GM12878 (cell line): ENCODE measurements around the gene P2RX7.

Source experiments
- CTCF ChIP-seq, 3 experiments: IDR thresholded peaks in 2 of 3; conservative IDR thresholded peaks in 1 of 3; 2 replicates each; pipeline ENCODE4 v1.5.1; 2011; ENCODE audit warnings: low read depth in 3 of 3, low read length in 3 of 3, mild to moderate bottlenecking in 3 of 3, control low read depth in 2 of 3, moderate library complexity in 2 of 3, inconsistent platforms in 1 of 3, mixed read lengths in 1 of 3; ENCODE audit not compliant: control insufficient read depth in 2 of 3, insufficient read depth in 1 of 3; ENCODE audit errors: extremely low read depth in 1 of 3
- FOS ChIP-seq: IDR thresholded peaks from 3 replicates; pipeline ENCODE4 v1.6.1; 2011; ENCODE audit warnings: borderline replicate concordance; ENCODE audit not compliant: insufficient read length; ENCODE audit errors: extremely low read depth
- KDM1A ChIP-seq: fragments of 200-600 bp; sonication (generic); IDR thresholded peaks from 2 replicates; pipeline ENCODE4 v1.6.1; 2016; ENCODE audit warnings: borderline replicate concordance
- NRF1 ChIP-seq: conservative IDR thresholded peaks from 2 replicates; pipeline ENCODE4 v1.6.1; 2011; ENCODE audit warnings: mild to moderate bottlenecking, low read depth, low read length, improper control_type of control experiment

- no peak for TF ChIP-seq KDM1A
- TF ChIP-seq CTCF (IDR thresholded peaks at IDR 0.05 in 2 of 3, conservative IDR thresholded peaks at IDR 0.05 in 1 of 3; ENCODE audit: control insufficient read depth in 2 of 3, extremely low read depth in 1 of 3, insufficient read depth in 1 of 3, low read depth in 3 of 3, low read length in 3 of 3) = peak in 1 of 3 experiments; percentile 6; a peak in 1 of 6 replicates
- TF ChIP-seq FOS = no peak
- TF ChIP-seq NRF1 = no peak
Measured at GRCh38 chr12:121232977-121233627, 100.4 kb downstream of the P2RX7 start.
